Astrocyte of the spinal cord (primary cell): Measurements from ENCODE around the gene PBRM1.

Experiments used
- DNase-seq: peaks from one replicate; pipeline ENCODE4 v3.0.0; 2011; ENCODE audit warnings: low read depth, low spot score
- H3K4me3 ChIP-seq: 2 replicates; pipeline ENCODE4 v1.5.1; 2011; ENCODE audit warnings: low read depth, mild to moderate bottlenecking, low read length, moderate library complexity
- CTCF ChIP-seq: IDR thresholded peaks from 2 replicates; pipeline ENCODE4 v1.5.1; 2012; ENCODE audit warnings: low read depth, mild to moderate bottlenecking, low read length, inconsistent platforms
- in situ Hi-C: cut with HindIII; loops from 2 replicates; pipeline ENCODE4 v1.10.0; 2017; ENCODE audit warnings: low sequenced_read_pairs

The PBRM1 gene

GRCh38 chr3:52534281-52535183 is 151.2 kb downstream of the PBRM1 start:
- in situ Hi-C loops = no loop called here
- peak overlapping the region; percentile 55 for H3K4me3 ChIP-seq
- DNase-seq = peak; percentile 38
- no peak for TF ChIP-seq CTCF

GRCh38 chr3:52533623-52534280 is 152.0 kb downstream of the PBRM1 start, which contains the start of gene NT5DC2:
Gene NT5DC2, minus strand, starts transcription at chr3:52533857. Its CDS starts 120 bp downstream, at chr3:52533737.
- in situ Hi-C loops = no loop called here
- DNase-seq = peak; percentile 61
- peak within 1 kb of the TSS; percentile 73 for H3K4me3 ChIP-seq
- peak; percentile 16 for TF ChIP-seq CTCF

- peak; percentile 18 for DNase-seq
- in situ Hi-C loops = no loop called here
- H3K4me3 ChIP-seq = peak overlapping the region; percentile 73
- peak; percentile 5 for TF ChIP-seq CTCF
Measured at GRCh38 chr3:52532838-52533622, 152.7 kb downstream of the PBRM1 start.

GRCh38 chr3:52532517-52532837 is 153.2 kb downstream of the PBRM1 start:
- H3K4me3 ChIP-seq = peak overlapping the region; percentile 73
- no peak for TF ChIP-seq CTCF
- DNase-seq = peak; percentile 61

GRCh38 chr3:52531860-52532516 is 153.7 kb downstream of the PBRM1 start:
- TF ChIP-seq CTCF = no peak
- in situ Hi-C loops = no loop called here
- DNase-seq = no peak
- peak overlapping the region; percentile 73 for H3K4me3 ChIP-seq

More at GRCh38 chr3:52532517-52532837, 153.2 kb downstream of the PBRM1 start:
- in situ Hi-C loops = no loop called here
